MCF 10A (cell line): Measurements from ENCODE around the gene TXLNB. TPM values are rescaled to one million over a fixed set of nuclear protein-coding genes. Genes with fewer than 3 reads are reported as not detected.

ENCODE experiments used
- BruUV-seq: library from RNA; stranded (reverse); fragments of 400-500 nt; replicated peaks from 2 replicates; lab custom pipeline; 2021; lab: Mats Ljungman, UMichigan
- CTCF ChIA-PET: fragments of 300-600 bp; sonication (Branson Sonifier 250); formaldehyde crosslinking; extraction: SDS; loops from one replicate; lab custom pipeline; 2021; ENCODE audit warnings: antibody characterized with exemption, inconsistent platforms; lab: Yijun Ruan, JAX
- POLR2A ChIA-PET: fragments of 300-600, 350-650 bp; sonication (Branson Sonifier 250); formaldehyde crosslinking; extraction: SDS; loops from one replicate; lab custom pipeline; 2020; ENCODE audit warnings: antibody characterized with exemption, inconsistent platforms; lab: Yijun Ruan, JAX
- DNase-seq: peaks from one replicate; pipeline ENCODE4 v3.0.0-alpha.2; 2018; ENCODE audit not compliant: unreplicated experiment
- H3K27ac Mint-ChIP-seq: one replicate; pipeline ENCODE4 v1.8.0; 2022; ENCODE audit warnings: mild to moderate bottlenecking, low read depth, mixed read lengths; ENCODE audit not compliant: unreplicated experiment
- H3K27me3 Mint-ChIP-seq: one replicate; pipeline ENCODE4 v1.8.0; 2022; ENCODE audit warnings: mixed read lengths; ENCODE audit not compliant: insufficient read depth, unreplicated experiment
- H3K36me3 Mint-ChIP-seq: one replicate; pipeline ENCODE4 v1.8.0; 2022; ENCODE audit warnings: mild to moderate bottlenecking, moderate library complexity, mixed read lengths; ENCODE audit not compliant: insufficient read depth, unreplicated experiment
- H3K4me1 Mint-ChIP-seq: one replicate; pipeline ENCODE4 v1.8.0; 2022; ENCODE audit warnings: mixed read lengths; ENCODE audit not compliant: insufficient read depth, unreplicated experiment
- H3K4me3 Mint-ChIP-seq: one replicate; pipeline ENCODE4 v1.8.0; 2022; ENCODE audit warnings: mild to moderate bottlenecking, moderate library complexity, mixed read lengths; ENCODE audit not compliant: unreplicated experiment
- H3K9me3 Mint-ChIP-seq: one replicate; pipeline ENCODE4 v1.8.0; 2022; ENCODE audit warnings: mixed read lengths; ENCODE audit not compliant: unreplicated experiment
- CTCF ChIP-seq: fragments of 200-600 bp; IDR thresholded peaks from one replicate; pipeline ENCODE4 v1.8.0; 2022; ENCODE audit warnings: antibody characterized with exemption, mild to moderate bottlenecking; ENCODE audit not compliant: unreplicated experiment
- intact Hi-C: fragments of 100-400 bp; cut with micrococcal nuclease; formaldehyde crosslinking; loops from 2 replicates; pipeline ENCODE4 v1.14.1; 2022
- total RNA-seq: library from RNA; stranded (reverse); gene quantifications from 2 replicates; pipeline ENCODE4 v1.2.3, GENCODE V29; 2022

The TXLNB gene
- total RNA-seq, 1 experiment from 2014 or later = not detected

- H3K4me3 Mint-ChIP-seq = no peak overlapping the region
- H3K36me3 Mint-ChIP-seq = no peaks in the 10 kb centered on the region
- intact Hi-C loops = no loop called here
- no TSS peak for BruUV-seq
- POLR2A ChIA-PET = no interaction called here
- no peak for TF ChIP-seq CTCF
- CTCF ChIA-PET = interaction anchor here (0.8 to 1.4 kb wide), 2 partner anchors 8 to 35 kb away, joined by 3 read pairs; no protein-coding TSS in a partner anchor
- no peaks in the 10 kb centered on the region for H3K9me3 Mint-ChIP-seq
- DNase-seq = no peak
- H3K4me1 Mint-ChIP-seq = no peaks in the 10 kb centered on the region
- H3K27me3 Mint-ChIP-seq = no peaks in the 10 kb centered on the region
- no peak overlapping the region for H3K27ac Mint-ChIP-seq
Observed at GRCh38 chr6:139265512-139266190, 26.1 kb downstream of the TXLNB start.

- POLR2A ChIA-PET = interaction anchor here (1.1 to 1.2 kb wide), 2 partner anchors 11 to 12 kb away, joined by 3 read pairs; no protein-coding TSS in a partner anchor
- H3K4me3 Mint-ChIP-seq = no peak overlapping the region
- H3K27ac Mint-ChIP-seq = no peak overlapping the region
- no peak for DNase-seq
- H3K9me3 Mint-ChIP-seq = no peaks in the 10 kb centered on the region
- CTCF ChIA-PET = no interaction called here
- intact Hi-C loops = no loop called here
- H3K36me3 Mint-ChIP-seq = no peaks in the 10 kb centered on the region
- peaks cover 14% of the 10 kb centered on the region for H3K27me3 Mint-ChIP-seq
- BruUV-seq = no TSS peak
- H3K4me1 Mint-ChIP-seq = no peaks in the 10 kb centered on the region
- no peak for TF ChIP-seq CTCF
Observed at GRCh38 chr6:139262519-139263300, 29.1 kb downstream of the TXLNB start.

DNA sequence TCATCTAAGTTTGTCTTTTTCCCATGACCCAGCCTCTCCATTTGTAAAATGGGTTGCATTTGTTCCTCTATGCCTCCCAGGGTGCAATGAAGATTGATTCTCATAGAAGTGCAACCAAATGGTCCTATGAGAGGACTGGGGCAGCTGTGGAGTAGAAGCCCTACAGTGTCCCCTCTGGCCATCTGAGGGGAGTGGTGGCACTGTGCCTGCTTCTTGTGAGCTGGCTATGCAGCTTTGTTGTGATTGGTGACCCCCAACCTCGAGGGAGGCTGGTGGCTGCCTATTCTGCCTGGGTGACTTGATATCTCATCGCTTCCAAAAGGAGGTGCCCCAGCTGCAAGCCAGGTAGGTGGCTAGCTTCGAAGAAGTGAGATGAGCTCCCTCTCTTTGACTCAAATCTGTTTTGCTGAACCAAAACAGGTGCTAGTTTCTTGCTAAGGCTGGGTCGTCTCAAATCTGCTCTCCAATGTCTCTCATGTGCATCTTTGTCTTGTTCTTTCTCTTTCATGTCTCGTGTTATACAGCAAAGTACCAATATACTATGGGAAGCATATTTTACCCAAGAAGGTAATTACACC lies 33.9 kb downstream of the TXLNB start:
- BruUV-seq = no TSS peak
- no peak for TF ChIP-seq CTCF
- no peak overlapping the region for H3K4me3 Mint-ChIP-seq
- no peaks in the 10 kb centered on the region for H3K9me3 Mint-ChIP-seq
- ChIA-PET CTCF (interaction anchor here (1.2 kb wide), 2 partner anchors 8 to 101 kb away, joined by 3 read pairs; no protein-coding TSS in a partner anchor), POLR2A (no interaction called here)
- H3K27ac Mint-ChIP-seq = no peak overlapping the region
- no peaks in the 10 kb centered on the region for H3K36me3 Mint-ChIP-seq
- DNase-seq = no peak
- peaks cover 14% of the 10 kb centered on the region for H3K27me3 Mint-ChIP-seq
- intact Hi-C loops = no loop called here
- no peaks in the 10 kb centered on the region for H3K4me1 Mint-ChIP-seq

GRCh38 chr6:139257291-139257690 lies 34.5 kb downstream of the TXLNB start:
- Mint-ChIP-seq H3K4me3 (no peak overlapping the region), H3K9me3 (no peaks in the 10 kb centered on the region), H3K4me1 (no peaks in the 10 kb centered on the region), H3K27me3 (peaks cover 14% of the 10 kb centered on the region), H3K27ac (no peak overlapping the region), H3K36me3 (no peaks in the 10 kb centered on the region)
- ChIA-PET CTCF (interaction anchor here (0.7 to 1.8 kb wide), 4 partner anchors 8 to 491 kb away, joined by 3 to 9 read pairs (median 3); no protein-coding TSS in a partner anchor), POLR2A (no interaction called here)
- no TSS peak for BruUV-seq
- TF ChIP-seq CTCF = no peak
- DNase-seq = no peak
- intact Hi-C loops = no loop called here
